GM19452 (cell line): ENCODE results near the gene ADGRG3.

Source experiments
- ATAC-seq: cut with Tn5 transposase; IDR thresholded peaks from one replicate; pipeline ENCODE4 v1.9.1; 2021; ENCODE audit not compliant: unreplicated experiment

Gene ADGRG3

GRCh38 chr16:57694725-57695679 is 26.9 kb downstream of the ADGRG3 start, which contains the start of gene DRC7:
Gene DRC7 (plus strand): TSS chr16:57694806. CDS start chr16:57697950, 3,144 bp downstream.
- ATAC-seq, result no peak

GRCh38 chr16:57695680-57696069 is 27.6 kb downstream of the ADGRG3 start:
- no peak for ATAC-seq

- ATAC-seq, result no peak
These were observed 28.1 kb downstream of the ADGRG3 start for GRCh38 chr16:57696240-57696639.

GRCh38 chr16:57697896-57698537 is 29.9 kb downstream of the ADGRG3 start:
- no peak for ATAC-seq

- no peak for ATAC-seq
These were observed 30.8 kb downstream of the ADGRG3 start for GRCh38 chr16:57698812-57699405.

GRCh38 chr16:57699481-57699880 is 31.4 kb downstream of the ADGRG3 start:
- no peak for ATAC-seq

GRCh38 chr16:57699899-57700298 is 31.8 kb downstream of the ADGRG3 start:
- ATAC-seq, result no peak

GRCh38 chr16:57700781-57701551 is 32.9 kb downstream of the ADGRG3 start:
- no peak for ATAC-seq

GRCh38 chr16:57701759-57702371 is 33.8 kb downstream of the ADGRG3 start:
- ATAC-seq, result no peak

GRCh38 chr16:57703416-57704010 is 35.4 kb downstream of the ADGRG3 start:
- no peak for ATAC-seq

- no peak for ATAC-seq
These were observed 36.2 kb downstream of the ADGRG3 start for GRCh38 chr16:57704011-57704904.

GRCh38 chr16:57704905-57705852 is 37.1 kb downstream of the ADGRG3 start:
- no peak for ATAC-seq

GRCh38 chr16:57706717-57707116 is 38.6 kb downstream of the ADGRG3 start:
- no peak for ATAC-seq

- no peak for ATAC-seq
These were observed 39.2 kb downstream of the ADGRG3 start for GRCh38 chr16:57707331-57707730.

GRCh38 chr16:57708168-57708567 is 40.1 kb downstream of the ADGRG3 start:
- no peak for ATAC-seq

GRCh38 chr16:57709663-57710062 is 41.6 kb downstream of the ADGRG3 start:
- ATAC-seq, result no peak

GRCh38 chr16:57711346-57711745 is 43.2 kb downstream of the ADGRG3 start:
- ATAC-seq, result no peak

- no peak for ATAC-seq
These were observed 43.9 kb downstream of the ADGRG3 start for GRCh38 chr16:57711993-57712392.
